HUDEP-2 (cell line): Measurements from ENCODE around the gene SYNJ2.

Experiments
- DNase-seq, 76 experiments: peaks; one replicate each; lab custom pipeline; 2025; ENCODE audit not compliant: unreplicated experiment in 76 of 76; lab: John Stamatoyannopoulos, UW

SYNJ2 gene

DNA sequence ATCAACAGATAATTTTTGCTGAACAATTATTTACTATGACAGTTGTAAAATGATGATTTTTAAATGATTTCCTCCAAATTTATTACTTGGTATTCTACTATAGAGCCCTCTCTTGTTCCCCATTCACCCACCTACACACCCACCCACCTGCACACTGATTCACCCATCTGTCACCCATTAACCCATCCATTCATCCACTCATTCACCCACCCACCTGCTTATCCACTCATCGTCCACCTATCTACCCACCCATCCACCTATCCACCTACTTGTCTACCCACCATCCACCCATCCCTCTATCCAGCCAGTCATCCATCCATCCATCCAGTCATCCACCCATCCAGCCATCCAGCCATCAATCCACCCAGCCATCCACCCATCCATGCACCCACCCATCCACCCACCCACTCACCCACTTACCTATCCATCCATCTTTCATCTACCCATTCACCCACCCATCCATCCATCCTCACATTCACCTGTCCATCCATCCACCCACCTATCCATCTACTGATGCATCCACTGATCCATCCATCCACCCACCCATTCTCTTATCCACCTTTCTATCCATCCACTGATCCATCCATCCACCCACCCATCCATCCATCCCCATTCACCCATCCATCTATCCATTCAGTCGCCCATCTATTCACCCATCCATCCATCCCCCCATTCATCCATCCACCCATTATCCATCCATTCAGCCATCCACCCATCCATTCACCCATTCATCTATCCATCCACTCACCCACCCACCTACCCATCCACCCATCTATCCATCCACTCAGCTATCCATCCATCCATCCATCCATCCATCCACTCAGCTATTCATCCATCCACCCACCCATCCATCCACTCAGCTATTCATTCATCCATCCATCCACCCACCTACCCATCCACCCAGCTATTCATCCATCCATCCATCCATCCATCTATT, 72.0 kb downstream of the SYNJ2 start:
- DNase-seq, result no peak

GRCh38 chr6:158056355-158056754, 74.7 kb downstream of the SYNJ2 start:
- no peak for DNase-seq

GRCh38 chr6:158056804-158057203, 75.1 kb downstream of the SYNJ2 start:
- no peak for DNase-seq

GRCh38 chr6:158057213-158057987, 75.7 kb downstream of the SYNJ2 start:
- DNase-seq, result no peak

GRCh38 chr6:158058171-158058651, 76.5 kb downstream of the SYNJ2 start:
- no peak for DNase-seq

DNA sequence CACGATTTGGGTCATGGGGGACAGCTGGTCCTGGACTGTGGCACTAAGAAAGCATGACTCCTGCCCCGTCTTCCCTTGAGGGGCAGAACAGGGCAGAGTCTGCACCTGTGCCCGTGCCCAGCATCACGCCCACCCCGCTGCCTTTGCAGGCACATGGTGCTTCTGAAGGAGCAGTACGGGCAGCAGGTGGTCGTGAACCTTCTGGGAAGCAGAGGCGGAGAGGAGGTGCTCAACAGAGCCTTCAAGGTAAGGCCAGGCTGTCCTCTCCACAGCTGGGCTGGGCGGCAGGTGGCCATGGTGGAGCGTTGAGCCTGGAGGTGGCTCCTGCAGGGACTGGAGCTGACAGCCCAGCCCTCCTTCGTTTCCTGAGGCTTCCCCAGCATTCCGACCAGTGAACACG, 77.4 kb downstream of the SYNJ2 start:
- no peak for DNase-seq

- no peak for DNase-seq
Measured at GRCh38 chr6:158060455-158061360, 79.0 kb downstream of the SYNJ2 start.

GRCh38 chr6:158061361-158061708, 79.7 kb downstream of the SYNJ2 start:
- no peak for DNase-seq

DNA sequence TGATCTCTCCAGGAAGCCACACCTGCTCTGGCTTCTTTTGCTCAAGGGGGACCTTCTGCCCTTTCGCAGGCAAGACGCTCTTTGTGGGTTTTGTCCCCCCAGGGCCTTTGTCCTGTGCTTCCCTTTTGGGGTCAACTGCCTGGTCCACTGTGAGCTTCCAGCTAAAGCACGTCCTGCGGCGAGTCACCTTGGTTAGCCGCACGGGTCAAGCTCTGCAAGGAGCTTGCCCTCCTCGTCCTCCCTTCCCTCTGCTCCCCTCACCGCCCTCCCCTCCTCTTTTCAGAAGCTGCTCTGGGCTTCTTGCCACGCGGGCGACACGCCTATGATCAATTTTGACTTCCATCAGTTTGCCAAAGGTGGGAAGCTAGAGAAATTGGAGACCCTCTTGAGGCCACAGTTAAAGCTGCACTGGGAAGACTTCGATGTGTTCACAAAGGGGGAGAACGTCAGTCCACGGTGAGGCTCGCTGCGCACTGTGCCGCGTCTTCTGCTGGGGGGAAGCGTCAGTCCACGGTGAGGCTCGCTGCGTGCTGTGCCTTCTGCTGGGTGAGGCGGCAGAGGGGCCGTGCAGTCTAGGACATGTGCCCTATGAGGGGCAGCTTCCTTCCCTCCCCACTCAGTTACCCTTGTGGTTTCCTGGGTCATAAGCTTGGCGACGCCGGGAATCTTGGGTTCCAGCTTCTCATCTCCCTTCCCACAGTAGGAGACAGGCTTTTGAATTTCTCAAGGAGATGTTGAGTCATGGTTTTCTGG, 80.2 kb downstream of the SYNJ2 start:
- no peak for DNase-seq

DNA sequence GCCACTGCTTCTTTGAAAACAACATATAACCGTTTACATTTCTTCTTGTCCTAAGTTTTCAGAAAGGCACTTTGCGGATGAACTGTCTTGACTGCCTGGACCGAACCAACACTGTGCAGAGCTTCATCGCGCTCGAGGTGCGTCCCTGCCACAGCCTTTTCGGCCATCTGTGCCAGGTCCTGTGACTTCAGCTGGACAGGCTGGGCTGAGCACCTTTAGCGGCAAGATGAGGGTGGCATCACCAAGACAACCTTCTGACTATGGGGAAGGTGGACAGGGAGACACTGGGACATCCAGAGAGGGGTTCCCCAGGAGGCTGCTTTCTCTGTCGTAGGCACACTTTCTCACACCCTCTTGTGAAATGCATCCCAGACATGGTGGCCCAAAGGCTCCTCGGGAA, 82.1 kb downstream of the SYNJ2 start:
- no peak for DNase-seq

DNA sequence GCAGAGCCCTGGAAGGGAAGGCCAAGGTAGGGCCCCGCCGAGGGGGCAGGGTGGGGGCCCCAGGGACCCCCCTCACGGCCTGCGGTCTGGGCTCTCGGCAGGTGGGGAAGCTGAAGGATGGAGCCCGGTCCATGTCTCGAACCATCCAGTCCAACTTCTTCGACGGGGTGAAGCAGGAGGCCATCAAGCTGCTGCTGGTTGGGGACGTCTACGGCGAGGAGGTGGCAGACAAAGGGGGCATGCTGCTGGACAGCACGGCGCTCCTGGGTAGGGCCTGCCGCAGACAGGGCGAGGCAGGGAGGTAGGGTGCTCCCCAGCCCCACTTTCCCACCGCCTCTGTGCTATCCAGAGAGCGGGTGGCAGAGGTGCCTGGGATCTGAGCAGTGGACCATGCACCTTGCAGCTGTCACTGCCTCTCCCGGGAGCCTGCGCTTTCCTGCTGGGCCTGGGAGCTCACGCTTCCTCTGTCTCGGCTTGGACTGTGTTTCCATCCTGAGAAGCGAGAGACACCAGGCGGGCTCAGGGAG, 83.1 kb downstream of the SYNJ2 start:
- no peak for DNase-seq

GRCh38 chr6:158066136-158066781, 84.6 kb downstream of the SYNJ2 start:
- no peak for DNase-seq

DNA sequence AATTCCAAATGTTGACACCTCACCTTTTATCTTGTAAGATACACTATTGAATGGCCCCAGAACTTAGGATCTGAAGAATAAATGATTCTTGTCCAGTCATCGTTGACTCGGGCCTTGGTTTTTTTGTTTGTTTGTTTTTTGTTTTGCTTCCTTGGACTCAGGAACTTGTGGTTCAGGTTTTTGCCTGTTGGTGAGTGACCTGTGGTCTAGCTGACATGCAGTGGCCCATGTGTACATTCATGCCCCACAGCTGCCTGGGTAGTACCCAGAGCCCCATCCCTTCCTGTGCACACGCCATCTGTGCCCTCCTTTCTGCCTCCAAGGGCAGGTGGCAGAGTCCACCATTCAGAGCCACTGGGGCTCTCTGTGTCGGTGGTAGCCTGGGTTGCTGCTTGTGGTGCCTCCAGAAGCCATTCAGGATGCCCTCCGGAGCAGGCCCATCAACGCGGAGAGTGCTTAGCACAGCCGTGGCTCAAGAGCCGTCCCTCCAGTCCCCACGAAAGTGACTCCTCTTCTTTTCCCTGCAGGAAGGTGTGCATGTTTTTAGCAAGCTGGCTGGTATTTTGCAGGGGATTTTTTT, 85.9 kb downstream of the SYNJ2 start:
- no peak for DNase-seq

GRCh38 chr6:158068156-158068892, 86.7 kb downstream of the SYNJ2 start:
- no peak for DNase-seq

DNA sequence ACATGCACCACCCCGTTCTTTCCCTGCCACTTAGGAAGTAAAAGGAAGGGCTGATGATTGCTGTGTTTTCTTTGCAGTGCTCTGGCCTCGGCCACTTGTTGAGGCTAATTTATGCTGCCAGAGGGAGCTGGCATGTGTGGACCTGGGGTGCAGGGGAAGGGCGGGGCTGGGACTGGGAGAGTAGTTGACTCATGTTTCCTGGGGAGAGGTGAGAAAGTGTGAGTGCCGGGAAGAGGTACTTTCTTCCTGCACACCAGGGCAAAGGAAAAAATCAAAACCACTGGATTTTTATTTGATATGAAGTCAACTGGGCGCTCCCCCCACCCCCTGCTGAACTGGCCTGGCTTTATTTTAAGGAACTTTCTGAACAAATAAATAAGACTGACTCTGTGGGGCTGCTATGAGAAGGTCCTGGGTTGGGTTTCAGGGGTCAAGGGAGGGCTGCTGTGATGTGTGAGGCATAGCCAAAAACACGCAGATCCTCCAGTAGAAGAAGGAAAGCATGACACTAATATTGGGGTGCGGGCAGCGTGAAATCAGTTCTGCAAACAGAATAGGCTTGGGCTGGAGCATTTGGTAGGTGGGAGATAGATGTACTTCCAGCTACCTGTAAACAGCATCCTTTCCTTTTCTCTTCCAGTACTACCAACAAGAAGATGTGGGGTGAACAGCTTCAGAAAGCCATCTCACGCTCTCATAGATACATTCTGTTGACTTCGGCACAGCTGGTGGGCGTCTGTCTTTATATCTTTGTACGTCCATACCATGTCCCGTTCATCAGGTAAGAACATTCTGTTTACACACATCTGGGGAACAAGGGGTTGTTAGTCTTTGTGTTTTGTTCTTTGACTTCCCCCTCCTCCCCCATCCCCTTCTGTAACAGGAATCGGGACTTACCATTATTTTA, 87.5 kb downstream of the SYNJ2 start:
- DNase-seq, result no peak

- no peak for DNase-seq
Measured at GRCh38 chr6:158069800-158070195, 88.1 kb downstream of the SYNJ2 start.

DNA sequence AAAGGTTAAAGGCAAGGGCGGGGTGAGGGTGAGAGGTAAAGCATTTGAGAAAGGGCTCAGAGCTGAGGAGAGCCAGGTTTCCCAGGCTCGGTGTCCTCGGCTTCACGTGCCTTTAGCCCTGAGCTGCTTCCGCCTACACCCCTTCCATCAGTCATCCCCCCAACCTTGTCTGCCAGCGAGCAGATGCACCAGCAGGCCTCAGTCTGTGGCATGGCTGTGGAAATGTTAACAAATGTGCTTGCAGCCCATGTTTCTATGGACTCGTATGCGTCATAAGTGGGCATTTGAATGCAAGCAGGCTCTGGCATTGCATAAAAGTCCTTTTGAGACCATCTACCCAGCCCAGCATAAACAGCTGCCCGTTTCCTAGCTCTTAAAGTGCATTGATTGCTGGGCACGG, 88.8 kb downstream of the SYNJ2 start:
- no peak for DNase-seq
